Endothelial cell of umbilical vein (primary cell): ENCODE measurements around the gene KRTAP3-3. TPM values are rescaled to one million over a fixed set of nuclear protein-coding genes. Genes with fewer than 3 reads are reported as not detected.

Experiments used
- BruUV-seq: library from RNA; stranded (reverse); fragments of 400-500 nt; replicated peaks from 2 replicates; lab custom pipeline; 2021; lab: Mats Ljungman, UMichigan
- CTCF ChIA-PET: fragments of 300-600, 350-600 bp; sonication (Branson Sonifier 250); formaldehyde crosslinking; loops from one replicate; lab custom pipeline; 2021; ENCODE audit warnings: antibody characterized with exemption, inconsistent platforms; lab: Charles Lee
- POLR2A ChIA-PET: fragments of 300-600, 350-600 bp; sonication (Branson Sonifier 250); formaldehyde crosslinking; loops from one replicate; lab custom pipeline; 2021; ENCODE audit warnings: antibody characterized with exemption, inconsistent platforms; lab: Charles Lee
- DNase-seq: peaks from one replicate; pipeline ENCODE4 v3.0.0-alpha.2; 2011; ENCODE audit warnings: low read depth, low spot score
- FAIRE-seq: peaks from 2 replicates; lab custom pipeline; 2011; peaks lifted over from hg19 to GRCh38; lab: Jason Lieb, UNC
- H2AFZ ChIP-seq: 2 replicates; pipeline ENCODE4 v1.6.0; 2012; ENCODE audit warnings: low read depth, low read length, control low read depth, inconsistent platforms
- H3K27ac ChIP-seq: 2 replicates; pipeline ENCODE4 v1.5.1; 2011; ENCODE audit warnings: low read depth, mild to moderate bottlenecking, control low read depth, low read length, moderate library complexity; ENCODE audit not compliant: insufficient read depth
- H3K27me3 ChIP-seq, 2 experiments: 2 replicates each; pipeline versions ENCODE4 v1.6.0 to v1.6.1; 2011; ENCODE audit warnings: low read length in 2 of 2, mixed read lengths in 1 of 2; ENCODE audit not compliant: control insufficient read depth in 2 of 2, insufficient read depth in 2 of 2
- H3K36me3 ChIP-seq, 2 experiments: 2 replicates in 1 of 2; 3 replicates in 1 of 2; pipeline ENCODE4 v1.5.1; 2011; ENCODE audit warnings: low read length in 2 of 2, mild to moderate bottlenecking in 1 of 2, moderate library complexity in 1 of 2; ENCODE audit not compliant: control insufficient read depth in 2 of 2, insufficient read depth in 2 of 2; ENCODE audit errors: extremely low read depth in 1 of 2
- H3K4me1 ChIP-seq: 3 replicates; pipeline ENCODE4 v1.5.1; 2011; ENCODE audit warnings: mild to moderate bottlenecking, low read length; ENCODE audit not compliant: control insufficient read depth, insufficient read depth; ENCODE audit errors: extremely low read depth
- H3K4me2 ChIP-seq: 2 replicates; pipeline ENCODE4 v1.6.1; 2011; ENCODE audit warnings: low read length, control low read depth, mixed read lengths; ENCODE audit not compliant: insufficient read depth
- H3K4me3 ChIP-seq, 3 experiments: fragments of 200-600 bp in 1 of 3; sonication (generic), shearing (Covaris generic) in 1 of 3; replicated peaks in 1 of 3; 2 replicates each; pipeline ENCODE4 v1.5.1; 2011 to 2016; ENCODE audit warnings: control low read depth in 3 of 3, low read length in 3 of 3, mild to moderate bottlenecking in 2 of 3, inconsistent platforms in 1 of 3, low read depth in 1 of 3, moderate library complexity in 1 of 3; ENCODE audit not compliant: insufficient read depth in 1 of 3
- H3K79me2 ChIP-seq: 2 replicates; pipeline ENCODE4 v1.6.0; 2012; ENCODE audit warnings: low read length, inconsistent platforms; ENCODE audit not compliant: control insufficient read depth, insufficient read depth
- H3K9ac ChIP-seq: replicated peaks from 2 replicates; pipeline ENCODE3; 2011; ENCODE audit warnings: low read length, control low read depth; ENCODE audit not compliant: insufficient read depth; ENCODE audit errors: extremely low read depth
- H3K9me1 ChIP-seq: replicated peaks from 3 replicates; pipeline ENCODE4 v1.6.0; 2011; ENCODE audit warnings: mild to moderate bottlenecking, low read length; ENCODE audit not compliant: control insufficient read depth, insufficient read depth; ENCODE audit errors: extremely low read depth
- H3K9me3 ChIP-seq: replicated peaks from 2 replicates; pipeline ENCODE4 v1.5.1; 2012; ENCODE audit warnings: low read length, inconsistent platforms; ENCODE audit not compliant: control insufficient read depth, insufficient read depth
- H4K20me1 ChIP-seq: replicated peaks from 2 replicates; pipeline ENCODE3; 2011; ENCODE audit warnings: mild to moderate bottlenecking, low read length; ENCODE audit not compliant: control insufficient read depth, insufficient read depth; ENCODE audit errors: extremely low read depth
- CTCF ChIP-seq, 2 donors: IDR thresholded peaks; 1 replicate in 1 of 2; 2 replicates in 1 of 2; pipeline ENCODE4 v1.5.1; 2011; ENCODE audit warnings: low read length in 2 of 2, mild to moderate bottlenecking in 2 of 2, moderate library complexity in 2 of 2, control low read depth in 1 of 2, inconsistent platforms in 1 of 2, low read depth in 1 of 2; ENCODE audit not compliant: insufficient read depth in 1 of 2; ENCODE audit errors: extremely low read depth in 1 of 2
- EZH2 ChIP-seq: IDR thresholded peaks from 2 replicates; pipeline ENCODE4 v1.6.1; 2012; ENCODE audit warnings: borderline replicate concordance, low read depth, mild to moderate bottlenecking, moderate library complexity, low read length, inconsistent platforms; ENCODE audit not compliant: severe bottlenecking
- FOS ChIP-seq: IDR thresholded peaks from 2 replicates; pipeline ENCODE4 v1.6.1; 2011; ENCODE audit warnings: mild to moderate bottlenecking, low read length, moderate library complexity, borderline replicate concordance; ENCODE audit not compliant: insufficient read depth
- GATA2 ChIP-seq: IDR thresholded peaks from 2 replicates; pipeline ENCODE4 v1.7.0; 2011; ENCODE audit warnings: low read depth, mild to moderate bottlenecking, moderate library complexity, mixed read lengths, low read length; ENCODE audit not compliant: insufficient read length, insufficient read depth
- JUN ChIP-seq: IDR thresholded peaks from 2 replicates; pipeline ENCODE4 v1.6.1; 2011; ENCODE audit warnings: borderline replicate concordance, low read depth; ENCODE audit not compliant: insufficient read length, insufficient read depth
- MAX ChIP-seq: IDR thresholded peaks from 2 replicates; pipeline ENCODE4 v1.6.1; 2011; ENCODE audit not compliant: insufficient read depth, insufficient read length
- MYC ChIP-seq: IDR thresholded peaks from one replicate; pipeline ENCODE4 v1.6.1; 2011; ENCODE audit warnings: mild to moderate bottlenecking, low read depth, low read length
- POLR2A ChIP-seq: IDR thresholded peaks from 2 replicates; pipeline ENCODE4 v1.6.1; 2012; ENCODE audit warnings: low read depth, mild to moderate bottlenecking, control low read depth, low read length
- POLR2AphosphoS5 ChIP-seq: IDR thresholded peaks from 2 replicates; pipeline ENCODE4 v1.6.1; 2012; ENCODE audit warnings: low read depth, mild to moderate bottlenecking, control low read depth, low read length, moderate library complexity; ENCODE audit not compliant: insufficient read depth
- dilution Hi-C: fragments of 300-500 bp; cut with MboI; formaldehyde crosslinking; loops from one replicate; pipeline ENCODE4 v1.15.0; 2019; ENCODE audit warnings: low sequenced_read_pairs; ENCODE audit not compliant: extremely low pct_ligation_motif_present
- intact Hi-C: fragments of 100-400 bp; cut with micrococcal nuclease; formaldehyde crosslinking; loops from one replicate; pipeline ENCODE4 v1.10.0; 2022
- polyA plus RNA-seq, 4 experiments: library from polyadenylated mRNA; depleted of rRNA in 3 of 4; stranded (reverse) in 3 of 4; unstranded in 1 of 4; fragments of >200 nt; gene quantifications; 2 replicates each; pipeline versions ENCODE4 v1.2.1 to v1.2.3, GENCODE V29; 2011 to 2012; ENCODE audit warnings: missing spikeins in 1 of 4
- total RNA-seq: library from RNA; stranded (reverse); gene quantifications from 2 replicates; pipeline ENCODE4 v1.2.3, GENCODE V29; 2021

KRTAP3-3 gene
- total and polyA plus RNA-seq, 2 donors (not counting 3 experiments of a cell fraction or from before 2014, with no cell fraction given), result not detected

GRCh38 chr17:40952154-40952553 is 41.8 kb downstream of the KRTAP3-3 start:
- CTCF ChIA-PET, result no interaction called here
- POLR2A ChIA-PET, result no interaction called here
- no peaks in the 10 kb centered on the region for H4K20me1 ChIP-seq
- DNase-seq, result no peak
- no peaks in the 10 kb centered on the region for H3K4me1 ChIP-seq
- intact Hi-C loops, result no loop called here
- no TSS peak for BruUV-seq
- no peak overlapping the region for H2AFZ ChIP-seq
- dilution Hi-C loops, result no loop called here
- TF ChIP-seq FOS, result no peak
- TF ChIP-seq POLR2A, result no peak
- TF ChIP-seq MYC, result no peak
- no peak for TF ChIP-seq CTCF (IDR thresholded peaks at IDR 0.05; ENCODE audit: extremely low read depth in 1 of 2, insufficient read depth in 1 of 2, low read depth in 1 of 2, low read length in 2 of 2)
- no peak for TF ChIP-seq POLR2AphosphoS5
- no peak for TF ChIP-seq JUN
- no peak for TF ChIP-seq EZH2
- TF ChIP-seq GATA2, result no peak
- no peak for TF ChIP-seq MAX
- H3K9ac ChIP-seq, result no peak overlapping the region
- no peak overlapping the region for H3K4me2 ChIP-seq
- H3K36me3 ChIP-seq, result no peaks in the 10 kb centered on the region
- FAIRE-seq, result no peak
- H3K79me2 ChIP-seq, result no peaks in the 10 kb centered on the region
- no peaks in the 10 kb centered on the region for H3K9me1 ChIP-seq
- H3K27me3 ChIP-seq, result peaks cover 12 to 14% of the 10 kb centered on the region in 2 experiments
- no peak overlapping the region for H3K27ac ChIP-seq
- H3K4me3 ChIP-seq, result no peak overlapping the region
- no peaks in the 10 kb centered on the region for H3K9me3 ChIP-seq
